OCI-LY7 (cell line): ENCODE results near the gene DYNC1I1. TPM values are rescaled to one million over a fixed set of nuclear protein-coding genes. Genes with fewer than 3 reads are reported as not detected.

Experiments used
- Bru-seq: library from RNA; stranded (reverse); fragments of 400-500 nt; gene quantifications from one replicate; lab custom pipeline; 2021; lab: Mats Ljungman, UMichigan
- BruChase-seq, 2 experiments: library from RNA; stranded (reverse); fragments of 400-500 nt; gene quantifications; one replicate each; lab custom pipeline; 2021; lab: Mats Ljungman, UMichigan
- BruUV-seq: library from RNA; stranded (reverse); fragments of 400-500 nt; replicated peaks from 2 replicates; lab custom pipeline; 2021; lab: Mats Ljungman, UMichigan
- CTCF ChIA-PET: fragments of 300-600 bp; sonication (Branson Sonifier 250); formaldehyde crosslinking; loops from one replicate; lab custom pipeline; 2022; ENCODE audit warnings: antibody characterized with exemption; ENCODE audit not compliant: unreplicated experiment; lab: Charles Lee
- POLR2A ChIA-PET: fragments of 300-600 bp; sonication (Branson Sonifier 250); formaldehyde crosslinking; loops from one replicate; lab custom pipeline; 2022; ENCODE audit warnings: antibody characterized with exemption; lab: Charles Lee
- DNase-seq: peaks from one replicate; pipeline ENCODE4 v3.0.0-alpha.2; 2015; ENCODE audit warnings: low spot score
- H2AFZ ChIP-seq: fragments of 200-600 bp; sonication (generic), shearing (Covaris generic); 2 replicates; pipeline ENCODE4 v1.6.1; 2014; ENCODE audit warnings: mild to moderate bottlenecking, antibody characterized with exemption, low read length, moderate library complexity
- H3K27ac ChIP-seq: fragments of 200-600 bp; sonication (generic); 2 replicates; pipeline ENCODE4 v1.5.1; 2014; ENCODE audit warnings: mixed run types, low read depth, mild to moderate bottlenecking, moderate library complexity, low read length, inconsistent platforms; ENCODE audit not compliant: poor library complexity, severe bottlenecking
- H3K36me3 ChIP-seq: fragments of 200-600 bp; sonication (generic); 2 replicates; pipeline ENCODE4 v1.6.1; 2014; ENCODE audit warnings: mild to moderate bottlenecking, antibody characterized with exemption, low read length, moderate library complexity, mixed read lengths; ENCODE audit not compliant: insufficient read depth
- H3K4me1 ChIP-seq: fragments of 200-600 bp; sonication (generic); 2 replicates; pipeline ENCODE4 v1.5.1; 2014; ENCODE audit warnings: mild to moderate bottlenecking, low read length; ENCODE audit not compliant: insufficient read depth, poor library complexity, severe bottlenecking
- H3K4me2 ChIP-seq: fragments of 200-600 bp; sonication (generic); 2 replicates; pipeline ENCODE4 v1.6.1; 2014; ENCODE audit warnings: mild to moderate bottlenecking, low read length
- H3K4me3 ChIP-seq: fragments of 200-600 bp; sonication (generic); 2 replicates; pipeline ENCODE4 v1.5.1; 2014; ENCODE audit warnings: mild to moderate bottlenecking, low read depth, low read length; ENCODE audit not compliant: poor library complexity, severe bottlenecking
- H3K79me2 ChIP-seq: fragments of 200-600 bp; sonication (generic); 2 replicates; pipeline ENCODE4 v1.6.1; 2016; ENCODE audit warnings: low read depth, mild to moderate bottlenecking, low read length, moderate library complexity, mixed read lengths; ENCODE audit not compliant: insufficient read depth
- H3K9me2 ChIP-seq: fragments of 200-600 bp; sonication (generic); 2 replicates; pipeline ENCODE4 v1.6.1; 2016; ENCODE audit warnings: mild to moderate bottlenecking, low read length, mixed read lengths; ENCODE audit not compliant: insufficient read depth
- H3K9me3 ChIP-seq: fragments of 200-600 bp; sonication (generic); 2 replicates; pipeline ENCODE4 v1.6.1; 2014; ENCODE audit warnings: mild to moderate bottlenecking, mixed run types, low read length, mixed read lengths
- H4K20me1 ChIP-seq: fragments of 200-600 bp; sonication (generic); 2 replicates; pipeline ENCODE4 v1.6.1; 2014; ENCODE audit warnings: mild to moderate bottlenecking, antibody characterized with exemption, low read length, moderate library complexity, mixed read lengths; ENCODE audit not compliant: insufficient read depth
- CTCF ChIP-seq: fragments of 200-600 bp; sonication (generic); conservative IDR thresholded peaks from 2 replicates; pipeline ENCODE4 v1.5.1; 2014; ENCODE audit warnings: mild to moderate bottlenecking, antibody characterized with exemption, low read length, moderate library complexity, mixed read lengths
- EZH2phosphoT487 ChIP-seq: fragments of 200-600 bp; sonication (generic); IDR thresholded peaks from 2 replicates; pipeline ENCODE4 v1.6.1; 2018; ENCODE audit warnings: low read depth, borderline replicate concordance, mild to moderate bottlenecking, mixed run types, antibody characterized with exemption, low read length, moderate library complexity, mixed read lengths
- intact Hi-C: fragments of 100-400 bp; cut with micrococcal nuclease; formaldehyde crosslinking; loops from one replicate; pipeline ENCODE4 v1.10.0; 2022; ENCODE audit not compliant: unreplicated experiment
- long read RNA-seq: library from polyadenylated mRNA; stranded (forward); transcript quantifications from one replicate; pipeline ENCODE4 v2.0.0, GENCODE V29; 2022
- total RNA-seq, 2 experiments: library from RNA; depleted of rRNA in 1 of 2; stranded (reverse); fragments of >200 nt in 1 of 2; shearing (Covaris generic) in 1 of 2; gene quantifications; 2 replicates each; pipeline ENCODE4 v1.2.3, GENCODE V29; 2014 to 2022

DYNC1I1 gene
- not detected in 2 replicates for total RNA-seq (2014; rRNA removed; shearing (Covaris generic))
- total RNA-seq (2022) = not detected in 2 replicates
- Bru-seq, nascent RNA = percentile 1 among the genes with signal in this experiment
- not detected for BruChase-seq, experiment 1, labeled RNA remaining after a 6-hour chase
- not detected for BruChase-seq, experiment 2, labeled RNA remaining after a 2-hour chase
- long read RNA-seq = 0 reads

- Histone ChIP-seq H3K79me2 (no peaks in the 10 kb centered on the region), H3K4me3 (no peak within 1 kb of the TSS), H3K9me3 (no peaks in the 10 kb centered on the region), H3K4me1 (no peaks in the 10 kb centered on the region), H3K36me3 (no peaks in the 10 kb centered on the region), H3K9me2 (no peaks in the 10 kb centered on the region), H3K4me2 (no peak within 1 kb of the TSS), H3K27ac (no peak within 1 kb of the TSS), H4K20me1 (no peaks in the 10 kb centered on the region), H2AFZ (no peak within 1 kb of the TSS)
- ChIA-PET POLR2A (interaction anchor here (0.7 to 1.3 kb wide), 2 partner anchors 36 to 342 kb away, joined by 4 to 5 read pairs; no protein-coding TSS in a partner anchor), CTCF (no interaction called here)
- BruUV-seq = no TSS peak
- intact Hi-C loops = no loop called here
- TF ChIP-seq EZH2phosphoT487 (no peak), CTCF (no peak)
- DNase-seq = no peak
Observed at GRCh38 chr7:95772298-95772770, at the start of gene DYNC1I1. Gene DYNC1I1, plus strand, starts transcription at chr7:95772554. Its CDS starts 32,176 bp downstream, at chr7:95804730.

DNA sequence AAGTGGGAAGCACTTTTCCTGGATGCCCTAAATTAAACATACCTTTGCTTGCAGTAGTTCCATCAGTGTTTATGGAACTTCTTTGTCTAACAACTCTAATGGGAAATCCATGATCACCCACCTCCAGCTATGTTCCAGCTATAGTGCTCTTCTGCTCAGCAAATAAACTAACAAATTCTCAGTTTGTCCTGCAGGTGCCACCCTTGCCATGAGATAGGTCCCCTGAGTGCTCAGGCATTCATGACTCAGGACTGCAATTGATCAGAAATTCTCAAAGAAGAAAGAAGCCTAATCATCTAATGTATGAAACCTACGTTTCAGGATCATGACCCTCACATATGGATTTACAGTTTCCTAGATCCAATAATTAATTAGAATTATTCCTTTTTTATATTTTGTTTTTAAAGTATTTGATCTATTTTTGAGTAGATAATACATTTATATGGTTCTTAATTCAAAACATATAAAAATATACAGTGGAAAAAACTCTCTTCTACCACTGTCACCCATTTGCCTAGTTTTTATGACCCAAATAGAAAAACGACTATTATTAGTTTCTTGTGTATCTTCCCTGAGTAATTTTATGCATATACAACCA lies 48.7 kb upstream of the DYNC1I1 start:
- Histone ChIP-seq H3K4me2 (no peak overlapping the region), H3K9me2 (no peaks in the 10 kb centered on the region), H3K36me3 (no peaks in the 10 kb centered on the region), H3K27ac (no peak overlapping the region), H3K4me3 (no peak overlapping the region), H3K4me1 (no peaks in the 10 kb centered on the region), H4K20me1 (no peaks in the 10 kb centered on the region), H3K79me2 (no peaks in the 10 kb centered on the region), H2AFZ (no peak overlapping the region), H3K9me3 (no peaks in the 10 kb centered on the region)
- peak; percentile 5 for DNase-seq
- ChIA-PET CTCF (no interaction called here), POLR2A (no interaction called here)
- intact Hi-C loops = loop anchor here (5.0 kb wide), 1 partner anchor 149 kb away; no protein-coding TSS in a partner anchor
- TF ChIP-seq CTCF (peak; percentile 47), EZH2phosphoT487 (no peak)
- BruUV-seq = no TSS peak

- no TSS peak for BruUV-seq
- no peaks in the 10 kb centered on the region for H3K9me2 ChIP-seq
- H3K4me3 ChIP-seq = no peak overlapping the region
- no peaks in the 10 kb centered on the region for H3K4me1 ChIP-seq
- CTCF ChIA-PET = no interaction called here
- no peak for DNase-seq
- H3K36me3 ChIP-seq = no peaks in the 10 kb centered on the region
- H4K20me1 ChIP-seq = no peaks in the 10 kb centered on the region
- TF ChIP-seq CTCF (no peak), EZH2phosphoT487 (no peak)
- POLR2A ChIA-PET = no interaction called here
- no peaks in the 10 kb centered on the region for H3K9me3 ChIP-seq
- H3K27ac ChIP-seq = no peak overlapping the region
- no peaks in the 10 kb centered on the region for H3K79me2 ChIP-seq
- intact Hi-C loops = no loop called here
- no peak overlapping the region for H3K4me2 ChIP-seq
- no peak overlapping the region for H2AFZ ChIP-seq
Observed at GRCh38 chr7:95725205-95725604, 47.1 kb upstream of the DYNC1I1 start.
